Hepatocyte (in vitro differentiated cells): ENCODE data around the gene DXO.

Experiments used
- CTCF ChIP-seq: fragments of 200-600 bp; sonication (generic); IDR thresholded peaks from 2 replicates; pipeline ENCODE4 v1.5.1; 2016; ENCODE audit warnings: antibody characterized with exemption, mild to moderate bottlenecking; ENCODE audit not compliant: poor library complexity
- EZH2 ChIP-seq: fragments of 200-600 bp; sonication (generic); IDR thresholded peaks from 2 replicates; pipeline ENCODE4 v1.6.1; 2016; ENCODE audit warnings: antibody characterized with exemption, mild to moderate bottlenecking, borderline replicate concordance
- EZH2phosphoT487 ChIP-seq: fragments of 200-600 bp; sonication (generic); IDR thresholded peaks from one replicate; pipeline ENCODE4 v1.6.1; 2018; ENCODE audit warnings: antibody characterized with exemption, mild to moderate bottlenecking, low read depth, moderate library complexity; ENCODE audit not compliant: unreplicated experiment, severe bottlenecking

GRCh38 chr6:31930962-31931361 lies 41.0 kb downstream of the DXO start:
- TF ChIP-seq CTCF, result no peak
- no peak for TF ChIP-seq EZH2phosphoT487
- no peak for TF ChIP-seq EZH2
